ENCODE measurements around the gene CPNE4. TPM values are rescaled to one million over a fixed set of nuclear protein-coding genes. Genes with fewer than 3 reads are reported as not detected.

CPNE4 gene
- total RNA-seq, 1 experiment from 2014 or later: 5.7 TPM

DNA sequence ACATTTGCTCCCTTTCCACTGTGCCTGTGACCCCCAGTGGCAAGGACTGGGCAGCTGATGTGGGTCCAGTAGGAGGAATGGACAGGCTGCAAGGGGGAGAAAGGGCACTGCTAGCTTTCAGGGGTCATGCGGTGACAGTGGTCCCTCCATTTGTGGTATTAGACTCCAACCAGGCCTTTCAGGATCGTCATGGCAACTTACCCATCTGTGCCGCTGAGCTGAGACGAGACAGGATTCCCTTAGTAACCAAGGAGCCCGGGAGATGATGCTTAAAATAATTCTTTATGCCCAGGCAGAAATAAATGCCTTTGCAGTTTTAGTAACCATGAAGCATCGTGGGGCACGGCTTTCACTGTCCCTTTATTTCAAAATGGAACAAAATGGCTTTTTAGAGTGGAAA lies 516.1 kb downstream of the CPNE4 start:
- BruUV-seq (replicated peaks): no TSS peak

DNA sequence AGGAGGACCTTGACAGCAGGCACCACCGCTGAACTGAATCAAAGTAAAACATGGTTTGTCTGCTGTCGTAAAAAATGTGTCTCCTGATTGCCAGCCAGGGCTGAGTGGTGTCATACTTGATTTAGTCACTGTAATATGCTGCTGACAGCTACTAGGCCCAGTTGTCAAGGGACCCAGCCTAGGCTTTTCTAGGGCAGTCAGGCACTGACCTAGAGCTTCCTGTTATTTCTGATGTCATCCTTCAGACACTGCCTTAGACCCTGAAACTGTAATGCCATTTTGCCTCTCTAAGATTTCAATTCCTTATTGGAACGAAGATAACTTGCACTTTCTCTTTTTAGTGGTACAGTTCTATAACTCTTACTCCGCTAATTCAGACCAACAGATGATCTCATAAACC lies 529.4 kb downstream of the CPNE4 start:
- DNase-seq (ENCODE audit: low spot score): peak; percentile 7
- H3K9me3 ChIP-seq (ENCODE audit: low read depth, low read length, poor library complexity, severe bottlenecking): no peaks in the 10 kb centered on the region
- CTCF ChIA-PET: no interaction called here
- H3K27ac ChIP-seq (ENCODE audit: low read depth, low read length, poor library complexity, severe bottlenecking): no peak overlapping the region
- H3K4me1 ChIP-seq (ENCODE audit: insufficient read depth, low read length, poor library complexity, severe bottlenecking): peaks cover 21% of the 10 kb centered on the region
- POLR2A ChIA-PET (ENCODE audit: low non-redundant PET): no interaction called here
- H3K36me3 ChIP-seq (ENCODE audit: insufficient read depth, low read length, poor library complexity, severe bottlenecking): peaks cover 2% of the 10 kb centered on the region
- no peak for TF ChIP-seq EZH2 (IDR thresholded peaks at IDR 0.05; ENCODE audit: borderline replicate concordance, low read depth, low read length, poor library complexity, severe bottlenecking)
- TF ChIP-seq, protein P1, sequence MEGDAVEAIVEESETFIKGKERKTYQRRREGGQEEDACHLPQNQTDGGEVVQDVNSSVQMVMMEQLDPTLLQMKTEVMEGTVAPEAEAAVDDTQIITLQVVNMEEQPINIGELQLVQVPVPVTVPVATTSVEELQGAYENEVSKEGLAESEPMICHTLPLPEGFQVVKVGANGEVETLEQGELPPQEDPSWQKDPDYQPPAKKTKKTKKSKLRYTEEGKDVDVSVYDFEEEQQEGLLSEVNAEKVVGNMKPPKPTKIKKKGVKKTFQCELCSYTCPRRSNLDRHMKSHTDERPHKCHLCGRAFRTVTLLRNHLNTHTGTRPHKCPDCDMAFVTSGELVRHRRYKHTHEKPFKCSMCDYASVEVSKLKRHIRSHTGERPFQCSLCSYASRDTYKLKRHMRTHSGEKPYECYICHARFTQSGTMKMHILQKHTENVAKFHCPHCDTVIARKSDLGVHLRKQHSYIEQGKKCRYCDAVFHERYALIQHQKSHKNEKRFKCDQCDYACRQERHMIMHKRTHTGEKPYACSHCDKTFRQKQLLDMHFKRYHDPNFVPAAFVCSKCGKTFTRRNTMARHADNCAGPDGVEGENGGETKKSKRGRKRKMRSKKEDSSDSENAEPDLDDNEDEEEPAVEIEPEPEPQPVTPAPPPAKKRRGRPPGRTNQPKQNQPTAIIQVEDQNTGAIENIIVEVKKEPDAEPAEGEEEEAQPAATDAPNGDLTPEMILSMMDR (conservative IDR thresholded peaks at IDR 0.05; ENCODE audit: low read depth, low read length): no peak
- H3K27me3 ChIP-seq (replicated peaks; ENCODE audit: insufficient read depth, low read depth, low read length, poor library complexity): peaks cover 7% of the 10 kb centered on the region
- no TSS peak for BruUV-seq (replicated peaks)
- no peak overlapping the region for H3K4me3 ChIP-seq (ENCODE audit: low read depth, low read length, poor library complexity, severe bottlenecking)
- intact Hi-C loops (cut with micrococcal nuclease; ENCODE audit: unreplicated experiment): no loop called here

More for the DNA sequence above, 516.1 kb downstream of the CPNE4 start:
- Histone ChIP-seq H3K4me1 (ENCODE audit: insufficient read depth, low read length, poor library complexity, severe bottlenecking) (no peaks in the 10 kb centered on the region), H3K36me3 (ENCODE audit: insufficient read depth, low read length, poor library complexity, severe bottlenecking) (no peaks in the 10 kb centered on the region), H3K9me3 (ENCODE audit: low read depth, low read length, poor library complexity, severe bottlenecking) (no peaks in the 10 kb centered on the region), H3K27ac (ENCODE audit: low read depth, low read length, poor library complexity, severe bottlenecking) (no peak overlapping the region), H3K27me3 (replicated peaks; ENCODE audit: insufficient read depth, low read depth, low read length, poor library complexity) (peaks cover 7% of the 10 kb centered on the region), H3K4me3 (ENCODE audit: low read depth, low read length, poor library complexity, severe bottlenecking) (no peak overlapping the region)
- ChIA-PET CTCF (no interaction called here), POLR2A (ENCODE audit: low non-redundant PET) (no interaction called here)
- no peak for DNase-seq (ENCODE audit: low spot score)
- no peak for TF ChIP-seq EZH2 (IDR thresholded peaks at IDR 0.05; ENCODE audit: borderline replicate concordance, low read depth, low read length, poor library complexity, severe bottlenecking)
- TF ChIP-seq, protein P1 (conservative IDR thresholded peaks at IDR 0.05; ENCODE audit: low read depth, low read length): no peak
- intact Hi-C loops (cut with micrococcal nuclease; ENCODE audit: unreplicated experiment): no loop called here

DNA sequence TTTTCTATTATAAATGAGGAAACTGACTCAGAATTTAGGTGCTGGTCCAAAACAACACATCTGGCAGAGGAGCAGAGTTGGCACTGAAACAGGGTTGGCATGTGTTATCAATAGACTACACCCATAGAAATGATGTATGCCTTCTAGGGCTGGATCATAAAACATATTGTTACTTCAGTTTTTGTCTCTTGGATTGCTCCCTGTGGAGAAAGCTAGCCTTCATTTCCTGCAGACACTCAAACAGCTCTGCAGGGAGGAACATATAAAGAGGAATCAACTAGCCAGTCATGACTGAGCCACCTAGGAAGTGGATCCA lies 531.5 kb downstream of the CPNE4 start:
- H3K27me3 ChIP-seq (replicated peaks; ENCODE audit: insufficient read depth, low read depth, low read length, poor library complexity): peaks cover 7% of the 10 kb centered on the region
- no TSS peak for BruUV-seq (replicated peaks)
- H3K27ac ChIP-seq (ENCODE audit: low read depth, low read length, poor library complexity, severe bottlenecking): peak overlapping the region; percentile 94
- peaks cover 21% of the 10 kb centered on the region for H3K36me3 ChIP-seq (ENCODE audit: insufficient read depth, low read length, poor library complexity, severe bottlenecking)
- H3K4me1 ChIP-seq (ENCODE audit: insufficient read depth, low read length, poor library complexity, severe bottlenecking): peaks cover 21% of the 10 kb centered on the region
- DNase-seq (ENCODE audit: low spot score): peak; percentile 94
- POLR2A ChIA-PET (ENCODE audit: low non-redundant PET): no interaction called here
- CTCF ChIA-PET: interaction anchor here (0.8 kb wide), 1 partner anchor 24 kb away, joined by 4 read pairs; no protein-coding TSS in a partner anchor
- peak overlapping the region; percentile 98 for H3K4me3 ChIP-seq (ENCODE audit: low read depth, low read length, poor library complexity, severe bottlenecking)
- no peaks in the 10 kb centered on the region for H3K9me3 ChIP-seq (ENCODE audit: low read depth, low read length, poor library complexity, severe bottlenecking)
- no peak for TF ChIP-seq EZH2 (IDR thresholded peaks at IDR 0.05; ENCODE audit: borderline replicate concordance, low read depth, low read length, poor library complexity, severe bottlenecking)
- TF ChIP-seq, protein P1 (conservative IDR thresholded peaks at IDR 0.05; ENCODE audit: low read depth, low read length): no peak
- intact Hi-C loops (cut with micrococcal nuclease; ENCODE audit: unreplicated experiment): loop anchor here (2.0 kb wide), 1 partner anchor 270 kb away; no protein-coding TSS in a partner anchor

Data from A673 (cell line).